Activated T-helper 2 cell treated with anti-CD3 and anti-CD28 coated beads, Interferon-gamma antibody, Interleukin-2, Interleukin-4, amounts not matched to agents 10 μg/mL and 5 μg/mL and 100 μg/mL, durations not matched to agents 14 hours and 24 hours and 36 hours (primary cell): Measurements from ENCODE around the gene AUP1. TPM values are rescaled to one million over a fixed set of nuclear protein-coding genes. Genes with fewer than 3 reads are reported as not detected.

Experiments
- DNase-seq: peaks from one replicate; pipeline ENCODE4 v3.0.0; 2021; ENCODE audit warnings: low spot score
- H3K27ac Mint-ChIP-seq: one replicate; pipeline ENCODE4 v1.8.0; 2021; ENCODE audit warnings: mixed read lengths
- H3K27me3 Mint-ChIP-seq: one replicate; pipeline ENCODE4 v1.8.0; 2021; ENCODE audit warnings: low read depth, mixed read lengths
- H3K36me3 Mint-ChIP-seq: one replicate; pipeline ENCODE4 v1.8.0; 2021; ENCODE audit warnings: low read depth, mixed read lengths
- H3K4me1 Mint-ChIP-seq: one replicate; pipeline ENCODE4 v1.8.0; 2021; ENCODE audit warnings: low read depth, mixed read lengths
- H3K4me3 Mint-ChIP-seq: one replicate; pipeline ENCODE4 v1.8.0; 2021; ENCODE audit warnings: low read depth, mild to moderate bottlenecking, moderate library complexity, mixed read lengths
- H3K9me3 Mint-ChIP-seq: one replicate; pipeline ENCODE4 v1.8.0; 2021; ENCODE audit warnings: mixed read lengths
- intact Hi-C: fragments of 100-400 bp; cut with micrococcal nuclease; formaldehyde crosslinking; loops from one replicate; pipeline ENCODE4 v1.15.1; 2023
- total RNA-seq: library from RNA; stranded (reverse); gene quantifications from 2 replicates; pipeline ENCODE4 v1.2.3, GENCODE V29; 2022

Gene AUP1
- total RNA-seq, 1 donor from 2014 or later: 155 TPM

GRCh38 chr2:74553892-74554819 lies 24.6 kb upstream of the AUP1 start, which contains the start of the genes DOK1 and LOXL3:
Gene DOK1, plus strand, starts transcription at chr2:74554720. Its CDS starts 35 bp downstream, at chr2:74554755.
Gene LOXL3, minus strand, starts transcription at chr2:74553942. Its CDS starts 1,308 bp downstream, at chr2:74552634.
- Mint-ChIP-seq H3K4me1 (peaks cover 32% of the 10 kb centered on the region), H3K9me3 (no peaks in the 10 kb centered on the region), H3K36me3 (peaks cover 25% of the 10 kb centered on the region), H3K27me3 (no peaks in the 10 kb centered on the region), H3K27ac (peak within 1 kb of the TSS; percentile 96), H3K4me3 (peak within 1 kb of the TSS; percentile 97)
- DNase-seq: peak; percentile 81
- intact Hi-C loops: loop anchor here (1.0 to 2.0 kb wide), 3 partner anchors 12 to 31 kb away; partner anchors contain the start of genes AUP1 and HTRA2

- peaks cover 33% of the 10 kb centered on the region for H3K4me1 Mint-ChIP-seq
- DNase-seq: no peak
- peak overlapping the region; percentile 48 for H3K27ac Mint-ChIP-seq
- peaks cover 25% of the 10 kb centered on the region for H3K36me3 Mint-ChIP-seq
- peaks cover 3% of the 10 kb centered on the region for H3K27me3 Mint-ChIP-seq
- H3K9me3 Mint-ChIP-seq: no peaks in the 10 kb centered on the region
- H3K4me3 Mint-ChIP-seq: peak overlapping the region; percentile 74
- intact Hi-C loops: no loop called here
Measured at GRCh38 chr2:74552914-74553811, 23.7 kb upstream of the AUP1 start.

GRCh38 chr2:74551942-74552913 lies 22.7 kb upstream of the AUP1 start:
- Mint-ChIP-seq H3K36me3 (peaks cover 22% of the 10 kb centered on the region), H3K9me3 (no peaks in the 10 kb centered on the region), H3K4me3 (peak overlapping the region; percentile 30), H3K27me3 (peaks cover 11% of the 10 kb centered on the region), H3K4me1 (peaks cover 37% of the 10 kb centered on the region), H3K27ac (peak overlapping the region; percentile 26)
- intact Hi-C loops: no loop called here
- no peak for DNase-seq

GRCh38 chr2:74551530-74551929 lies 22.0 kb upstream of the AUP1 start:
- intact Hi-C loops: no loop called here
- H3K36me3 Mint-ChIP-seq: peaks cover 15% of the 10 kb centered on the region
- no peak overlapping the region for H3K27ac Mint-ChIP-seq
- peak overlapping the region; percentile 17 for H3K4me3 Mint-ChIP-seq
- H3K9me3 Mint-ChIP-seq: no peaks in the 10 kb centered on the region
- peaks cover 37% of the 10 kb centered on the region for H3K4me1 Mint-ChIP-seq
- DNase-seq: no peak
- H3K27me3 Mint-ChIP-seq: peaks cover 13% of the 10 kb centered on the region

GRCh38 chr2:74550231-74550630 lies 20.7 kb upstream of the AUP1 start:
- peak overlapping the region; percentile 79 for H3K4me3 Mint-ChIP-seq
- DNase-seq: no peak
- peaks cover 41% of the 10 kb centered on the region for H3K4me1 Mint-ChIP-seq
- no peaks in the 10 kb centered on the region for H3K9me3 Mint-ChIP-seq
- peaks cover 23% of the 10 kb centered on the region for H3K27me3 Mint-ChIP-seq
- intact Hi-C loops: no loop called here
- H3K27ac Mint-ChIP-seq: no peak overlapping the region
- H3K36me3 Mint-ChIP-seq: peaks cover 6% of the 10 kb centered on the region

- DNase-seq: peak; percentile 31
- no peaks in the 10 kb centered on the region for H3K9me3 Mint-ChIP-seq
- intact Hi-C loops: loop anchor here (2.0 kb wide), 1 partner anchor 18 kb away; no protein-coding TSS in a partner anchor
- no peaks in the 10 kb centered on the region for H3K36me3 Mint-ChIP-seq
- H3K27ac Mint-ChIP-seq: peak overlapping the region; percentile 33
- peaks cover 29% of the 10 kb centered on the region for H3K27me3 Mint-ChIP-seq
- peak overlapping the region; percentile 79 for H3K4me3 Mint-ChIP-seq
- peaks cover 41% of the 10 kb centered on the region for H3K4me1 Mint-ChIP-seq
Measured at GRCh38 chr2:74548900-74549826, 19.7 kb upstream of the AUP1 start.

- Mint-ChIP-seq H3K27ac (peak overlapping the region; percentile 58), H3K9me3 (no peaks in the 10 kb centered on the region), H3K27me3 (peaks cover 29% of the 10 kb centered on the region)
Measured at GRCh38 chr2:74548285-74548899, 18.9 kb upstream of the AUP1 start.

GRCh38 chr2:74546004-74546403 lies 16.5 kb upstream of the AUP1 start:
- H3K27ac Mint-ChIP-seq: no peak overlapping the region
- peaks cover 33% of the 10 kb centered on the region for H3K27me3 Mint-ChIP-seq
- no peak overlapping the region for H3K4me3 Mint-ChIP-seq
- intact Hi-C loops: no loop called here
- H3K4me1 Mint-ChIP-seq: peaks cover 28% of the 10 kb centered on the region
- no peaks in the 10 kb centered on the region for H3K36me3 Mint-ChIP-seq
- no peak for DNase-seq
- H3K9me3 Mint-ChIP-seq: no peaks in the 10 kb centered on the region

More at GRCh38 chr2:74548285-74548899, 18.9 kb upstream of the AUP1 start:
- intact Hi-C loops: loop anchor here (2.0 kb wide), 1 partner anchor 18 kb away; no protein-coding TSS in a partner anchor
- Mint-ChIP-seq H3K36me3 (no peaks in the 10 kb centered on the region), H3K4me3 (peak overlapping the region; percentile 81), H3K4me1 (peaks cover 37% of the 10 kb centered on the region)
- no peak for DNase-seq

GRCh38 chr2:74544634-74545033 lies 15.1 kb upstream of the AUP1 start:
- peaks cover 21% of the 10 kb centered on the region for H3K4me1 Mint-ChIP-seq
- no peaks in the 10 kb centered on the region for H3K9me3 Mint-ChIP-seq
- H3K27ac Mint-ChIP-seq: no peak overlapping the region
- peaks cover 33% of the 10 kb centered on the region for H3K27me3 Mint-ChIP-seq
- intact Hi-C loops: no loop called here
- no peaks in the 10 kb centered on the region for H3K36me3 Mint-ChIP-seq
- no peak overlapping the region for H3K4me3 Mint-ChIP-seq
- DNase-seq: no peak

GRCh38 chr2:74542978-74543377 lies 13.5 kb upstream of the AUP1 start:
- no peak overlapping the region for H3K27ac Mint-ChIP-seq
- H3K36me3 Mint-ChIP-seq: no peaks in the 10 kb centered on the region
- peaks cover 30% of the 10 kb centered on the region for H3K27me3 Mint-ChIP-seq
- H3K4me3 Mint-ChIP-seq: no peak overlapping the region
- no peak for DNase-seq
- no peaks in the 10 kb centered on the region for H3K9me3 Mint-ChIP-seq
- peaks cover 18% of the 10 kb centered on the region for H3K4me1 Mint-ChIP-seq
- intact Hi-C loops: no loop called here
